ENCODE results near the gene ATN1. TPM values are rescaled to one million over a fixed set of nuclear protein-coding genes. Genes with fewer than 3 reads are reported as not detected.

ATN1 gene
- total and polyA plus RNA-seq, 4 donors, result 3.6 to 12.6 (median 7.9) TPM

DNA sequence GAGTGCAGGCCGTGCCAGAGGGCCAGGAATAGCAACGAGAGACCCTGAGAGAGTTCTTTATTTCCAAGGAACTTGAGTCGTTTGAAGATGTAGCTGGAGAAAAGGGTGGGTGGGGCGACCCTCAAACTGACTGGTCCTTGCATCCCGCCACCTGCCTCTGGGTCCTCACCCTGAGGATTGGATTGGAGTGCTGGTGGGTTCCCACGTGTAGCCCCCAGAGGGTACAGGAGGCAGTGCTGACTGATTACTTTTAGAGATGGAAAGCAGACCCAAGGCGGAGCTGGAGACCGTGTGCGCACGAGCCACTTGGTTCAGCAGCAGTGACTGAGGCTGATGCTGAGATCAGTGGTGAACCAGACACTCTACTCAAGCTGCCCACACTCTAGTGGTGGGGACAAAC, 49.9 kb downstream of the ATN1 start (continued):
- TF ChIP-seq CTCF (IDR thresholded peaks at IDR 0.05; ENCODE audit: low read depth, low read length, missing input control), result no peak

DNA sequence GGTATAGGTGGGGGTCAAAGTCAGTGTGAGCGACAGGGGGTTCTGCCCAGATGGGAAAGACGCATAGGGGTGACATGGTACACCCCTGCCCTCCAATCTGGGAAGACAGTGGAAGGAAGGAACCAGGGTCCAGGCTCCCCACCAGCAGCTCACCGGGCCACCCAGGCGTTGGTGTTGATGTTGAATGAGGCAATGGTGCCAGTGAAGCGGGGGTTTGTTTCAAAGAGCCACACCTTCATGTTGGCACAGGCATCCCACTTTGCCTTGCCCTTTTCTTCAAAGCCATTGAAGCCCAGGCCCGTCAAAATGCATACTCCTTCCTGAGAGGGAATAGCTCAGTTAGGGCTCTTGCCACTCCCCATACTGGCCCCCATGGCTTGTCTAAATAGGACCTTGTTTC, 50.4 kb downstream of the ATN1 start:
- Histone ChIP-seq H3K9me3 (ENCODE audit: control insufficient read depth in 4 of 4, low read length in 3 of 4) (no peaks in the 10 kb centered on the region), H3K36me3 (ENCODE audit: control insufficient read depth in 4 of 4, insufficient read depth in 3 of 4, low read depth in 1 of 4, low read length in 3 of 4) (peaks cover 2 to 74% (median 68%) of the 10 kb centered on the region in 4 donors), H3K27ac (ENCODE audit: low read depth in 1 of 2, low read length in 2 of 2) (no peak overlapping the region), H3K4me1 (ENCODE audit: control insufficient read depth in 4 of 4, insufficient read depth in 4 of 4, low read length in 3 of 4) (peaks cover 4 to 25% (median 20%) of the 10 kb centered on the region in 4 donors), H3K9ac (ENCODE audit: low read depth in 1 of 2, low read length in 2 of 2) (no peak overlapping the region), H3K27me3 (ENCODE audit: control insufficient read depth in 4 of 4, insufficient read depth in 4 of 4, low read length in 3 of 4) (no peaks in the 10 kb centered on the region), H3K4me3 (ENCODE audit: low read depth in 1 of 3, low read length in 3 of 3) (no peak overlapping the region)
- DNase-seq (ENCODE audit: low spot score), result no peak
- TF ChIP-seq RXRA (IDR thresholded peaks at IDR 0.05), result no peak
- no peak for TF ChIP-seq JUND (IDR thresholded peaks at IDR 0.05)
- no peak for TF ChIP-seq CTCF (IDR thresholded peaks at IDR 0.05; ENCODE audit: low read depth, low read length, missing input control)
- no peak for TF ChIP-seq SP1 (IDR thresholded peaks at IDR 0.05)
- TF ChIP-seq REST (IDR thresholded peaks at IDR 0.05), result no peak
- TF ChIP-seq EGR1 (IDR thresholded peaks at IDR 0.05; ENCODE audit: low read depth in 2 of 2), result no peak
- WGBS, result 91% methylated on average over 6 of the region's 6 CpGs

DNA sequence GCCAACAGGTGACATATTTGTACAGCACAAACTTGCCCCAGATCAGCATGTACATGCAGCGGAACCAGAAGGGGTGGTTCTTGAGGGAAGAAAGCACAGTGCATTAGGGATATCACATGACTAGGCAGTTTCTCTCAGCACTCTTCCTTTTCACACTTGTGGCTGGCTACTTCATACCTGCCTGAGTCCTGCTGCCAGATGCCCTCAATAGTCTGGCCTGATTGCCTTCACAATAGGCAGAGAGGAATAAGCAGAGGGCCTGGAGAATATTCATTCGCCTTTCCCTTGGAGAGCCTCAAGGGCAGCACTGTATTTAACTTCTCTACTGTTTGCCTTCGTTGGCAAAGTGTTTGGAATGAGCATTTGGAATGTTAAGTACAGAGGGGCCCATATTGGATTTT, 50.9 kb downstream of the ATN1 start:
- Histone ChIP-seq H3K4me1 (ENCODE audit: control insufficient read depth in 4 of 4, insufficient read depth in 4 of 4, low read length in 3 of 4) (peaks cover 4 to 25% (median 20%) of the 10 kb centered on the region in 4 donors), H3K9ac (ENCODE audit: low read depth in 1 of 2, low read length in 2 of 2) (no peak overlapping the region), H3K4me3 (ENCODE audit: low read depth in 1 of 3, low read length in 3 of 3) (no peak overlapping the region), H3K36me3 (ENCODE audit: control insufficient read depth in 4 of 4, insufficient read depth in 3 of 4, low read depth in 1 of 4, low read length in 3 of 4) (peaks cover 2 to 77% (median 69%) of the 10 kb centered on the region in 4 donors), H3K27me3 (ENCODE audit: control insufficient read depth in 4 of 4, insufficient read depth in 4 of 4, low read length in 3 of 4) (no peaks in the 10 kb centered on the region), H3K27ac (ENCODE audit: low read depth in 1 of 2, low read length in 2 of 2) (no peak overlapping the region), H3K9me3 (ENCODE audit: control insufficient read depth in 4 of 4, low read length in 3 of 4) (no peaks in the 10 kb centered on the region)
- WGBS, result 87% methylated on average over 3 of the region's 3 CpGs
- DNase-seq (ENCODE audit: low spot score), result no peak
- TF ChIP-seq CTCF (IDR thresholded peaks at IDR 0.05; ENCODE audit: low read depth, low read length, missing input control), result no peak
- TF ChIP-seq NR2F2 (IDR thresholded peaks at IDR 0.05), result no peak
- TF ChIP-seq RAD21 (IDR thresholded peaks at IDR 0.05), result no peak
- TF ChIP-seq, protein P1, sequence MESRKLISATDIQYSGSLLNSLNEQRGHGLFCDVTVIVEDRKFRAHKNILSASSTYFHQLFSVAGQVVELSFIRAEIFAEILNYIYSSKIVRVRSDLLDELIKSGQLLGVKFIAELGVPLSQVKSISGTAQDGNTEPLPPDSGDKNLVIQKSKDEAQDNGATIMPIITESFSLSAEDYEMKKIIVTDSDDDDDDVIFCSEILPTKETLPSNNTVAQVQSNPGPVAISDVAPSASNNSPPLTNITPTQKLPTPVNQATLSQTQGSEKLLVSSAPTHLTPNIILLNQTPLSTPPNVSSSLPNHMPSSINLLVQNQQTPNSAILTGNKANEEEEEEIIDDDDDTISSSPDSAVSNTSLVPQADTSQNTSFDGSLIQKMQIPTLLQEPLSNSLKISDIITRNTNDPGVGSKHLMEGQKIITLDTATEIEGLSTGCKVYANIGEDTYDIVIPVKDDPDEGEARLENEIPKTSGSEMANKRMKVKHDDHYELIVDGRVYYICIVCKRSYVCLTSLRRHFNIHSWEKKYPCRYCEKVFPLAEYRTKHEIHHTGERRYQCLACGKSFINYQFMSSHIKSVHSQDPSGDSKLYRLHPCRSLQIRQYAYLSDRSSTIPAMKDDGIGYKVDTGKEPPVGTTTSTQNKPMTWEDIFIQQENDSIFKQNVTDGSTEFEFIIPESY (IDR thresholded peaks at IDR 0.05), result no peak
- TF ChIP-seq EGR1 (IDR thresholded peaks at IDR 0.05; ENCODE audit: low read depth in 2 of 2), result no peak
- TF ChIP-seq ATF3 (IDR thresholded peaks at IDR 0.05), result no peak
- TF ChIP-seq GABPA (IDR thresholded peaks at IDR 0.05 in 1 of 2, conservative IDR thresholded peaks at IDR 0.05 in 1 of 2), result no peak
- no peak for TF ChIP-seq JUND (IDR thresholded peaks at IDR 0.05)
- TF ChIP-seq, protein P2, sequence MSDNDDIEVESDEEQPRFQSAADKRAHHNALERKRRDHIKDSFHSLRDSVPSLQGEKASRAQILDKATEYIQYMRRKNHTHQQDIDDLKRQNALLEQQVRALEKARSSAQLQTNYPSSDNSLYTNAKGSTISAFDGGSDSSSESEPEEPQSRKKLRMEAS (IDR thresholded peaks at IDR 0.05), result no peak
